IMR-90 (cell line): ENCODE measurements around the gene ME1. TPM values are rescaled to one million over a fixed set of nuclear protein-coding genes. Genes with fewer than 3 reads are reported as not detected.

Source experiments
- ATAC-seq: fragments of 200-7000 bp; cut with Tn5 transposase; 2 replicates; pipeline ENCODE4 v1.9.1; 2020; ENCODE audit warnings: low read depth, mild to moderate bottlenecking, moderate library complexity
- BruUV-seq: library from RNA; stranded (reverse); fragments of 400-500 nt; replicated peaks from 2 replicates; lab custom pipeline; 2021; lab: Mats Ljungman, UMichigan
- CTCF ChIA-PET: fragments of 300-600 bp; formaldehyde crosslinking; extraction: SDS; loops from one replicate; lab custom pipeline; 2021; ENCODE audit warnings: antibody characterized with exemption; lab: Yijun Ruan, JAX
- POLR2A ChIA-PET: fragments of 300-600 bp; sonication (Branson Sonifier 250); formaldehyde crosslinking; loops from one replicate; lab custom pipeline; 2022; ENCODE audit warnings: antibody characterized with exemption; ENCODE audit not compliant: unreplicated experiment; lab: Charles Lee
- DNase-seq: peaks from one replicate; pipeline ENCODE4 v3.0.0; 2013
- H2AFZ ChIP-seq: replicated peaks from 2 replicates; pipeline ENCODE3; 2013; ENCODE audit warnings: low read length, mild to moderate bottlenecking; ENCODE audit not compliant: poor library complexity
- H2AK5ac ChIP-seq: 2 replicates; pipeline ENCODE4 v1.6.1; 2013; ENCODE audit warnings: low read depth, low read length, inconsistent platforms
- H2AK9ac ChIP-seq: replicated peaks from 2 replicates; pipeline ENCODE3; 2013; ENCODE audit warnings: mild to moderate bottlenecking, low read depth, low read length, moderate library complexity; ENCODE audit not compliant: poor library complexity
- H2BK120ac ChIP-seq: 2 replicates; pipeline ENCODE4 v1.6.1; 2013; ENCODE audit warnings: low read depth, low read length, inconsistent platforms
- H2BK15ac ChIP-seq: 3 replicates; pipeline ENCODE4 v1.6.1; 2013; ENCODE audit warnings: low read depth, low read length, inconsistent platforms
- H2BK20ac ChIP-seq: 2 replicates; pipeline ENCODE4 v1.6.1; 2013; ENCODE audit warnings: low read depth, mild to moderate bottlenecking, inconsistent platforms, low read length, moderate library complexity
- H2BK5ac ChIP-seq: 2 replicates; pipeline ENCODE4 v1.6.1; 2013; ENCODE audit warnings: mild to moderate bottlenecking, low read depth, low read length, inconsistent platforms; ENCODE audit not compliant: poor library complexity, severe bottlenecking
- H3K14ac ChIP-seq: replicated peaks from 2 replicates; pipeline ENCODE4 v1.6.1; 2013; ENCODE audit warnings: low read depth, low read length, inconsistent platforms
- H3K18ac ChIP-seq: 2 replicates; pipeline ENCODE4 v1.6.1; 2013; ENCODE audit warnings: low read depth, low read length, control low read depth
- H3K23ac ChIP-seq: 2 replicates; pipeline ENCODE4 v1.6.1; 2013; ENCODE audit warnings: low read depth, low read length, inconsistent platforms
- H3K27ac ChIP-seq: 2 replicates; pipeline ENCODE4 v1.5.1; 2013; ENCODE audit warnings: mild to moderate bottlenecking, control low read depth, low read length; ENCODE audit not compliant: insufficient read depth
- H3K27me3 ChIP-seq: 2 replicates; pipeline ENCODE4 v1.6.1; 2013; ENCODE audit warnings: low read length; ENCODE audit not compliant: control insufficient read depth, insufficient read depth
- H3K36me3 ChIP-seq: 2 replicates; pipeline ENCODE4 v1.6.1; 2013; ENCODE audit warnings: low read length, mixed read lengths; ENCODE audit not compliant: control insufficient read depth, insufficient read depth
- H3K4ac ChIP-seq: 2 replicates; pipeline ENCODE4 v1.6.1; 2013; ENCODE audit warnings: low read depth, low read length, inconsistent platforms
- H3K4me1 ChIP-seq: 2 replicates; pipeline ENCODE4 v1.6.1; 2013; ENCODE audit warnings: low read length, mixed read lengths; ENCODE audit not compliant: control insufficient read depth, insufficient read depth
- H3K4me2 ChIP-seq: 2 replicates; pipeline ENCODE4 v1.6.1; 2013; ENCODE audit warnings: low read depth, mild to moderate bottlenecking, control low read depth, low read length, moderate library complexity
- H3K4me3 ChIP-seq: 2 replicates; pipeline ENCODE4 v1.5.1; 2013; ENCODE audit warnings: low read depth, mild to moderate bottlenecking, control low read depth, low read length, moderate library complexity; ENCODE audit not compliant: insufficient read depth
- H3K56ac ChIP-seq: 2 replicates; pipeline ENCODE4 v1.6.1; 2013; ENCODE audit warnings: low read length, inconsistent platforms; ENCODE audit not compliant: insufficient read depth; ENCODE audit errors: extremely low read depth
- H3K79me1 ChIP-seq, 2 experiments: 2 replicates each; pipeline ENCODE4 v1.6.1; 2013; ENCODE audit warnings: low read length in 2 of 2, inconsistent platforms in 1 of 2, low read depth in 1 of 2
- H3K9ac ChIP-seq: 2 replicates; pipeline ENCODE4 v1.6.1; 2013; ENCODE audit warnings: low read depth, low read length, control low read depth
- H3K9me1 ChIP-seq: 2 replicates; pipeline ENCODE4 v1.6.1; 2013; ENCODE audit warnings: low read length, inconsistent platforms; ENCODE audit not compliant: insufficient read depth
- H3K9me3 ChIP-seq: 2 replicates; pipeline ENCODE4 v1.6.1; 2013; ENCODE audit warnings: low read length; ENCODE audit not compliant: control insufficient read depth, insufficient read depth
- H4K20me1 ChIP-seq: 2 replicates; pipeline ENCODE4 v1.6.1; 2013; ENCODE audit warnings: low read length, inconsistent platforms; ENCODE audit not compliant: insufficient read depth
- H4K5ac ChIP-seq: 2 replicates; pipeline ENCODE4 v1.6.1; 2013; ENCODE audit warnings: mild to moderate bottlenecking, low read depth, low read length, control low read depth
- H4K8ac ChIP-seq, 2 experiments: 2 replicates each; pipeline ENCODE4 v1.6.1; 2013; ENCODE audit warnings: low read depth in 2 of 2, low read length in 2 of 2, control low read depth in 1 of 2, inconsistent platforms in 1 of 2
- H4K91ac ChIP-seq: 2 replicates; pipeline ENCODE4 v1.6.1; 2013; ENCODE audit warnings: low read depth, low read length, inconsistent platforms; ENCODE audit not compliant: insufficient read depth
- BHLHE40 ChIP-seq: fragments of 150-350 bp; IDR thresholded peaks from 2 replicates; pipeline ENCODE4 v1.6.1; 2016; ENCODE audit warnings: mild to moderate bottlenecking, low read depth, low read length
- CEBPB ChIP-seq: IDR thresholded peaks from 2 replicates; pipeline ENCODE4 v1.6.1; 2012; ENCODE audit warnings: low read depth, low read length, improper control_type of control experiment
- CHD1 ChIP-seq: IDR thresholded peaks from 2 replicates; pipeline ENCODE4 v1.6.1; 2012; ENCODE audit warnings: low read depth, low read length, improper control_type of control experiment
- FOS ChIP-seq: fragments of 150-350 bp; IDR thresholded peaks from 2 replicates; pipeline ENCODE4 v1.6.1; 2016; ENCODE audit warnings: low read depth, low read length
- MAFK ChIP-seq: IDR thresholded peaks from 2 replicates; pipeline ENCODE4 v1.6.1; 2012; ENCODE audit warnings: low read depth, low read length, improper control_type of control experiment
- MAZ ChIP-seq: IDR thresholded peaks from 2 replicates; pipeline ENCODE4 v1.6.1; 2012; ENCODE audit warnings: low read depth, mild to moderate bottlenecking, low read length, improper control_type of control experiment, moderate library complexity, borderline replicate concordance
- MXI1 ChIP-seq: IDR thresholded peaks from 2 replicates; pipeline ENCODE4 v1.6.1; 2012; ENCODE audit warnings: low read depth, mild to moderate bottlenecking, low read length, moderate library complexity, borderline replicate concordance
- NFE2L2 ChIP-seq: fragments of 150-350 bp; IDR thresholded peaks from 2 replicates; pipeline ENCODE4 v1.6.1; 2016; ENCODE audit warnings: low read depth, mild to moderate bottlenecking, low read length
- POLR2A ChIP-seq: IDR thresholded peaks from 2 replicates; pipeline ENCODE4 v1.6.1; 2012; ENCODE audit warnings: mild to moderate bottlenecking, low read depth, low read length
- RAD21 ChIP-seq: IDR thresholded peaks from 2 replicates; pipeline ENCODE4 v1.6.1; 2012; ENCODE audit warnings: low read length, improper control_type of control experiment
- RFX5 ChIP-seq: IDR thresholded peaks from 2 replicates; pipeline ENCODE4 v1.8.0; 2012; ENCODE audit warnings: low read depth, mild to moderate bottlenecking, low read length, moderate library complexity
- SMC3 ChIP-seq: fragments of 150-350 bp; IDR thresholded peaks from 2 replicates; pipeline ENCODE4 v1.6.1; 2016; ENCODE audit warnings: low read depth, mild to moderate bottlenecking, antibody characterized with exemption, low read length, moderate library complexity
- WGBS, 2 experiments: methylation state at CpG; one replicate each; pipeline versions ENCODE4 v1.1.5 to v1.1.7; 2013; ENCODE audit warnings: missing lambda C conversion rate in 2 of 2; ENCODE audit not compliant: insufficient read length in 1 of 2; ENCODE audit errors: extremely low coverage in 2 of 2; 5-methylcytosine and 5-hydroxymethylcytosine counted together
- dilution Hi-C: fragments of 300-500 bp; cut with HindIII; formaldehyde crosslinking; loops from one replicate; pipeline ENCODE4 v1.14.3; 2018; ENCODE audit warnings: low sequenced_read_pairs; ENCODE audit not compliant: unreplicated experiment
- in situ Hi-C: fragments of 300-500 bp; cut with MboI; formaldehyde crosslinking; loops from 3 replicates; pipeline ENCODE4 v1.14.3; 2019; ENCODE audit warnings: low sequenced_read_pairs, inconsistent platforms, mixed read lengths
- intact Hi-C: fragments of 100-400 bp; cut with micrococcal nuclease; formaldehyde crosslinking; loops from 2 replicates; pipeline ENCODE4 v1.10.0; 2022
- polyA plus RNA-seq, 3 experiments: library from polyadenylated mRNA; depleted of rRNA; stranded (reverse); fragments of >200 nt; gene quantifications; 2 replicates each; pipeline ENCODE4 v1.2.3, GENCODE V29; 2012; ENCODE audit warnings: low replicate concordance in 1 of 3
- total RNA-seq: library from RNA; depleted of rRNA; stranded (reverse); fragments of >200 nt; gene quantifications from 2 replicates; pipeline ENCODE4 v1.2.3, GENCODE V29; 2012
- TF ChIP-seq, protein P1 (sequence below): conservative IDR thresholded peaks from 2 replicates; pipeline ENCODE4 v1.5.1; 2012; ENCODE audit warnings: mild to moderate bottlenecking, low read depth, low read length, improper control_type of control experiment
- TF ChIP-seq, protein P2 (sequence below): fragments of 150-350 bp; IDR thresholded peaks from 2 replicates; pipeline ENCODE4 v1.6.1; 2017; ENCODE audit warnings: mild to moderate bottlenecking, antibody characterized with exemption, low read length, low read depth

Gene ME1
- total and polyA plus RNA-seq, 2 of the 4 experiments (the other 2 are of a cell fraction), result 21.5 to 24.4 TPM

DNA sequence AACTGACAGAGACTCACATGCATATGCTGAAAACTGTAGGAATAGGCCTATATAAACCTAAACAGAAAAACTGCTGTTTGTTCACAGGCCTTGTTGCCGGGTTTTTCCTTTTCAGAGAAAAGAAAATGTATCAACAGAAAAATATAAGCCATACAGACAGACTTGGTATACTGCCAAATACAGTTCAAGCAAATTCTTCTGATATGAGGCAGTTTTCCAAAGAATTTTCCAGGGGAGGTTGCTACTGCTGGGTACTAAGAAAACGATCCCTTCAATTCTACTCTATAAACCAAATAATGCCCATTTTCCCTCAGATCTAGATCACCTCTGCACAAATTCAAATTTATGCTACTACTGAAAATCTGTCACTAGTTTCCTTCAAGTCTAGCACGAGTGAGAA is 59.4 kb downstream of the ME1 start:
- H4K5ac ChIP-seq, result no peak overlapping the region
- peak; percentile 66 for ATAC-seq
- H3K36me3 ChIP-seq, result no peaks in the 10 kb centered on the region
- H2BK20ac ChIP-seq, result no peak overlapping the region
- in situ Hi-C loops (no loop called here), dilution Hi-C loops (no loop called here), intact Hi-C loops (no loop called here)
- H3K14ac ChIP-seq, result no peak overlapping the region
- H3K18ac ChIP-seq, result 0 out of 2 replicates have a peak overlapping the region, but pooled peaks have one; percentile 41
- H3K79me1 ChIP-seq, result peaks cover 0 to 11% of the 10 kb centered on the region in 2 experiments; a peak in 2 of 4 replicates
- no CpG with 5 or more reads among the region's 3 CpGs for WGBS, 2 experiments
- peak overlapping the region; percentile 43; the same call in 1 of the 2 replicates for H3K4me2 ChIP-seq
- H3K27me3 ChIP-seq, result no peaks in the 10 kb centered on the region
- no peak overlapping the region for H2BK15ac ChIP-seq
- no peak overlapping the region for H3K56ac ChIP-seq
- no peak overlapping the region for H2AFZ ChIP-seq
- ChIA-PET CTCF (interaction anchor here (0.9 to 1.1 kb wide), 2 partner anchors 15 to 47 kb away, joined by 4 read pairs; no protein-coding TSS in a partner anchor), POLR2A (no interaction called here)
- no peak overlapping the region for H2AK9ac ChIP-seq
- H2AK5ac ChIP-seq, result no peak overlapping the region
- H3K9me3 ChIP-seq, result no peaks in the 10 kb centered on the region
- H3K4me3 ChIP-seq, result no peak overlapping the region
- no peak overlapping the region for H3K23ac ChIP-seq
- H3K4me1 ChIP-seq, result peaks cover under 1% of the 10 kb centered on the region; the same call in 1 of the 2 replicates
- no TSS peak for BruUV-seq
- no peak overlapping the region; the same call in 1 of the 2 replicates for H3K27ac ChIP-seq
- H4K91ac ChIP-seq, result no peak overlapping the region
- DNase-seq, result peak; percentile 84
- H2BK120ac ChIP-seq, result no peak overlapping the region
- no peaks in the 10 kb centered on the region for H3K9me1 ChIP-seq
- no peak overlapping the region for H3K4ac ChIP-seq
- TF ChIP-seq NFE2L2 (no peak), BHLHE40 (no peak), CHD1 (no peak), MAZ (no peak), POLR2A (no peak), CEBPB (no peak), RAD21 (no peak), FOS (no peak), MAFK (no peak), MXI1 (no peak), SMC3 (no peak), RFX5 (no peak)
- TF ChIP-seq, protein P1, sequence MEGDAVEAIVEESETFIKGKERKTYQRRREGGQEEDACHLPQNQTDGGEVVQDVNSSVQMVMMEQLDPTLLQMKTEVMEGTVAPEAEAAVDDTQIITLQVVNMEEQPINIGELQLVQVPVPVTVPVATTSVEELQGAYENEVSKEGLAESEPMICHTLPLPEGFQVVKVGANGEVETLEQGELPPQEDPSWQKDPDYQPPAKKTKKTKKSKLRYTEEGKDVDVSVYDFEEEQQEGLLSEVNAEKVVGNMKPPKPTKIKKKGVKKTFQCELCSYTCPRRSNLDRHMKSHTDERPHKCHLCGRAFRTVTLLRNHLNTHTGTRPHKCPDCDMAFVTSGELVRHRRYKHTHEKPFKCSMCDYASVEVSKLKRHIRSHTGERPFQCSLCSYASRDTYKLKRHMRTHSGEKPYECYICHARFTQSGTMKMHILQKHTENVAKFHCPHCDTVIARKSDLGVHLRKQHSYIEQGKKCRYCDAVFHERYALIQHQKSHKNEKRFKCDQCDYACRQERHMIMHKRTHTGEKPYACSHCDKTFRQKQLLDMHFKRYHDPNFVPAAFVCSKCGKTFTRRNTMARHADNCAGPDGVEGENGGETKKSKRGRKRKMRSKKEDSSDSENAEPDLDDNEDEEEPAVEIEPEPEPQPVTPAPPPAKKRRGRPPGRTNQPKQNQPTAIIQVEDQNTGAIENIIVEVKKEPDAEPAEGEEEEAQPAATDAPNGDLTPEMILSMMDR, result no peak
- TF ChIP-seq, protein P2, sequence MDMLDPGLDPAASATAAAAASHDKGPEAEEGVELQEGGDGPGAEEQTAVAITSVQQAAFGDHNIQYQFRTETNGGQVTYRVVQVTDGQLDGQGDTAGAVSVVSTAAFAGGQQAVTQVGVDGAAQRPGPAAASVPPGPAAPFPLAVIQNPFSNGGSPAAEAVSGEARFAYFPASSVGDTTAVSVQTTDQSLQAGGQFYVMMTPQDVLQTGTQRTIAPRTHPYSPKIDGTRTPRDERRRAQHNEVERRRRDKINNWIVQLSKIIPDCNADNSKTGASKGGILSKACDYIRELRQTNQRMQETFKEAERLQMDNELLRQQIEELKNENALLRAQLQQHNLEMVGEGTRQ, result no peak
- no peak overlapping the region for H4K8ac ChIP-seq
- no peak overlapping the region for H3K9ac ChIP-seq
- H4K20me1 ChIP-seq, result no peaks in the 10 kb centered on the region
- peak overlapping the region; percentile 69 for H2BK5ac ChIP-seq
